ENCODE results near the gene D2HGDH. TPM values are rescaled to one million over a fixed set of nuclear protein-coding genes. Genes with fewer than 3 reads are reported as not detected.

The D2HGDH gene
- total and polyA plus RNA-seq, 10 of the 15 experiments (the other 5 are each of a cell fraction or from before 2014, with no cell fraction given), result 0.52 to 32.1 (median 11.0) TPM

GRCh38 chr2:241736111-241736510, 1.7 kb downstream of the D2HGDH start:
- SMC1A ChIA-PET (ENCODE audit: uncharacterized antibody, unreplicated experiment), result interaction anchor here (0.6 kb wide), 1 partner anchor 106 kb away, joined by 5 read pairs; no protein-coding TSS in a partner anchor
- Histone ChIP-seq H3K4me2 (ENCODE audit: control insufficient read depth, insufficient read depth) (no peak overlapping the region), H3K4me3 (no peak overlapping the region), H3K9me3 (replicated peaks; ENCODE audit: control insufficient read depth, insufficient read depth, low read length) (no peaks in the 10 kb centered on the region), H3K9ac (ENCODE audit: control insufficient read depth, insufficient read depth, low read length) (no peak overlapping the region), H3K27ac (ENCODE audit: control insufficient read depth, insufficient read depth) (no peak overlapping the region), H2AFZ (ENCODE audit: control insufficient read depth, low read depth, low read length) (no peak overlapping the region), H3K79me2 (ENCODE audit: control insufficient read depth, insufficient read depth, low read length) (peaks cover 11% of the 10 kb centered on the region), H4K20me1 (ENCODE audit: control insufficient read depth, insufficient read depth) (no peaks in the 10 kb centered on the region; the same call in 1 of the 2 replicates), H3K27me3 (replicated peaks in 1 of 2; ENCODE audit: control insufficient read depth in 2 of 2, insufficient read depth in 2 of 2, low read length in 1 of 2) (no peaks in the 10 kb centered on the region), H3K36me3 (ENCODE audit: control insufficient read depth in 2 of 2, insufficient read depth in 2 of 2, low read length in 1 of 2) (no peaks in the 10 kb centered on the region), H3K4me1 (ENCODE audit: control insufficient read depth, insufficient read depth, low read length) (peaks cover 8% of the 10 kb centered on the region; the same call in 1 of the 2 replicates)
- POLR2A ChIA-PET, result interaction anchor here (1.6 kb wide), 1 partner anchor 35 kb away, joined by 3 read pairs; the partner anchor contains the start of gene ING5
- DNase-seq (ENCODE audit: low read depth, low spot score) (no peak), ATAC-seq (no peak), FAIRE-seq (no peak)
- CTCF ChIA-PET, result interaction anchor here (1.9 kb wide), 1 partner anchor 143 kb away, joined by 7 read pairs; no protein-coding TSS in a partner anchor
- in situ Hi-C loops (cut with MboI), result no loop called here
- RAD21 ChIA-PET (ENCODE audit: unreplicated experiment), result no interaction called here
- no TSS peak for BruUV-seq (replicated peaks)
- intact Hi-C loops (cut with micrococcal nuclease; ENCODE audit: unreplicated experiment), result loop anchor here (10.0 kb wide), 1 partner anchor 109 kb away; no protein-coding TSS in a partner anchor
- no peak for TF ChIP-seq RELB (IDR thresholded peaks at IDR 0.05; ENCODE audit: low read depth)
- TF ChIP-seq SPI1 (IDR thresholded peaks at IDR 0.05; ENCODE audit: borderline replicate concordance, insufficient read depth, low read depth, low read length), result no peak
- no peak for TF ChIP-seq CREB1 (IDR thresholded peaks at IDR 0.05; ENCODE audit: low read depth)
- TF ChIP-seq, protein P1, sequence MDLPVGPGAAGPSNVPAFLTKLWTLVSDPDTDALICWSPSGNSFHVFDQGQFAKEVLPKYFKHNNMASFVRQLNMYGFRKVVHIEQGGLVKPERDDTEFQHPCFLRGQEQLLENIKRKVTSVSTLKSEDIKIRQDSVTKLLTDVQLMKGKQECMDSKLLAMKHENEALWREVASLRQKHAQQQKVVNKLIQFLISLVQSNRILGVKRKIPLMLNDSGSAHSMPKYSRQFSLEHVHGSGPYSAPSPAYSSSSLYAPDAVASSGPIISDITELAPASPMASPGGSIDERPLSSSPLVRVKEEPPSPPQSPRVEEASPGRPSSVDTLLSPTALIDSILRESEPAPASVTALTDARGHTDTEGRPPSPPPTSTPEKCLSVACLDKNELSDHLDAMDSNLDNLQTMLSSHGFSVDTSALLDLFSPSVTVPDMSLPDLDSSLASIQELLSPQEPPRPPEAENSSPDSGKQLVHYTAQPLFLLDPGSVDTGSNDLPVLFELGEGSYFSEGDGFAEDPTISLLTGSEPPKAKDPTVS (IDR thresholded peaks at IDR 0.05; ENCODE audit: low read depth, low read length), result no peak
- no peak for TF ChIP-seq KDM1A (IDR thresholded peaks at IDR 0.05; ENCODE audit: borderline replicate concordance)
- no peak for TF ChIP-seq ZBTB4 (CRISPR knock-in tag; IDR thresholded peaks at IDR 0.05)
- TF ChIP-seq SRF (IDR thresholded peaks at IDR 0.05; ENCODE audit: low read depth in 2 of 2, low read length in 2 of 2), result no peak
- TF ChIP-seq E2F8 (IDR thresholded peaks at IDR 0.05; ENCODE audit: low read depth, partially characterized antibody), result no peak
- 79% methylated on average over 3 of the region's 3 CpGs for WGBS (ENCODE audit: insufficient coverage, insufficient replicate concordance, low lambda C conversion rate, missing lambda C conversion rate)
